ENCODE measurements around the gene KLC1.

The KLC1 gene

DNA sequence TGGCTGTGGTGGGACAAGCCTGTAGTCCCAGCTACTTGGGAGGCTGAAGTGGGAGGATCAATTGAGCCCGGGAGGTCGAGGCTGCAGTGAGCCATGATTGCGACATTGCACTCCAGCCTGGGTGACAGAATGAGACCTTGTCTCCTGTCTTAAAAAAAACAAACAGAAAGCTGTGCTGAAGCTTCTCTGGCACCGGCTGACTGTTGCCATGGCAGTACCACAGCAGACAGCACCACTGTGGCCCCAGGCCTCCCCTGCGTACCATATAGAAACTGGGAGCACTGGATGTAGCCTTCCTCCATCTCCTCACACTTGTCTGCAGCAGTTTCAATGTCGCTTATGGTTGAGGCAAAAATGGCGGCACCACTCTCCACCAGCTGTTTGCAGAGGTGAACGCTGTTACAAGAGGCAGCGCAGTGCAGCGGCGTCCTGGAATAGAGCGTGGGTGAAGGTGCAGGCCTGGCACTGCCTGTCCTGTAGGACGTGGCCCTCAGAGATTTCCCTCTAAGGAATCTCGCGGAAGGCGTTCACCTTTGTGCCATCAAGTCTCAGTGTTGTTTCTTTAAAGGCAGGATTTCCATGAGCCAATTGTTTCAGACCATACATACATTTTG is 108.5 kb downstream of the KLC1 start:
- DNase-seq = no peak

- no peak for DNase-seq
Measured at GRCh38 chr14:103738166-103738565, 109.2 kb downstream of the KLC1 start.

GRCh38 chr14:103738701-103739451 is 109.9 kb downstream of the KLC1 start:
- DNase-seq = no peak

DNA sequence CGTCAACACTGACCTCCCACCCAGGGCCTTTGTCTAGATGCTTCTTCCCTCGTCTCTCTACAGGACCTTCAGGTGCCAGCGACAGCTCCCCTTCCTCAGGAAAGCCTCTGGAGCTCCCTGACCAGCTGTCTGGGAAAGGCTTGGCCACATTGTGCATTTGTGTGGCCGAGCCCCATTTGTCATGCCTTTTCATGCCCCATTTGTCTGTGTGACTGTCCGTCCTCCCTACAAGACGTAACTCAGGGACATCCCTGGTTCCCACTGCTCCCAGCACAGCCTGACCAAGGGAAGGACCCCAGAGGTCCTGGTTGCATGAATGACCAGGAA is 110.4 kb downstream of the KLC1 start:
- no peak for DNase-seq

DNA sequence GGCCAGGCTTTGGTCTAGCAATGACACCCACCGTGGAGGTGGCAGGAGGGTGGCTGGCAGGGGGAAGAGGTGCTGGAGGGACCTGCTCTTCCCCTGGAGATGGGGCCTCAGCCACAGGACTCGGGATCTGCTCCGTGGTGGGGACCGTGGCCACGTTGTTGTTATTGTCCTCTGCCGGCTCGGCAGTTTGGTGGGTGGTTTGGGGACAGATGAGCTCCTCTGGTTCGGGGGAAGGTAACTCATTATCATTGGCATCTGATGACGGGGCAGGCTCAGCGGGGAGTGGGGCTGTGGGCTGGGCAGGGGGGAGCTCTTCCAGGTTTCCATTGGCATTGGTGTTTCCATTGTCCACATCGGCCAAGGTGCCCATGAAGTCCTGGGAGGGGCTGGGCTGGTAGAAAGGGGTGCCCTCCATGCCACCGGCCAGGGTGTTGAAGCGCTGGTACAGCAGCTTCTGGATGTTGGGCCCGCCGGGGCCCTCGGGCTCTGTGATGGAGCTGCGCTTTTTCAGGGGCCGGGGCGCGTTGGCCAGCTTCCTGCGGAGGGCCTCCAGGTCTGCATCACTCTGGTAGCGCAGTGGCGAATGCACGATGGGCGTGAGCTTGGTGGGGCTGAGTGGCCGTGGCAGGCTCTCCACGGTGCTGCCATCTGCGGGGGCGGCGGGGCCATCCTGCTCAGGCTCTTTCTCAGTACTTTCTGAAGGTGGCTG is 110.9 kb downstream of the KLC1 start:
- no peak for DNase-seq

DNA sequence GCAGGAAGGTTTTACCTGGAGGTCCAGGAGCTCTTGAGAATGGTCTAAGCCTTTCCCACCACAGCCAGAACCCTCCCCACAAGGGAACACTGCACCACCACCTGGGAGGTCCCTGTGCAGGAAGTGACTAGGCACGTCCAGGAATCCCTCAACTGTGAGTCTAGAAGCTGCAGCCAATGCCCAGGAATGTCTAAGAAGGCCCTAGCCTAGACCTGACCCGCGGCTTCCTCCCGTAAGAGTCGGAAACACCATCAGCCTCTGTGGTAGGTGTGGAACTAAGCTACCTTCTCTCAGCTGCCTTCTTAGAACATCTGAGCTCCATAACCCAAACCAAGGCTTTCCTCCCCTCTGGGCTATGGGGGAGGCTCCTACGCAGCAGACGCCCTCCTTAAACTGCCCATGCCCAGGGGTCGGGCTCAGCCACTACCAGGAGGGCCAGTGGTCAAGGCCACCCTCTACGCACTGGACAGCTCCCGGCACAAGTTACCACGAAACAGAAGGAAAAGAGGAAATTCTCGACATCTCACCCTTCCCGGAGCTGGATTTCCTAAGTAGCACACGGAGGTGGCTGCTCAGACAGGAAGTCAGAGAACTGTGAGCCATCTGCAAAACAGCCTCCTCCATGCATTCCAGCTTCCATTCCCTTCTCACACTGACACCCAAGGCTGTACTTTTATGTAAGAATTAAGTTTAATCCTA is 112.1 kb downstream of the KLC1 start:
- no peak for DNase-seq

GRCh38 chr14:103741876-103742275 is 112.9 kb downstream of the KLC1 start:
- DNase-seq = no peak

GRCh38 chr14:103742499-103743255 is 113.7 kb downstream of the KLC1 start:
- DNase-seq = no peak

GRCh38 chr14:103743691-103744090 is 114.7 kb downstream of the KLC1 start:
- no peak for DNase-seq

GRCh38 chr14:103744621-103745395 is 115.8 kb downstream of the KLC1 start:
- DNase-seq = no peak

- no peak for DNase-seq
Measured at GRCh38 chr14:103745424-103745823, 116.4 kb downstream of the KLC1 start.

DNA sequence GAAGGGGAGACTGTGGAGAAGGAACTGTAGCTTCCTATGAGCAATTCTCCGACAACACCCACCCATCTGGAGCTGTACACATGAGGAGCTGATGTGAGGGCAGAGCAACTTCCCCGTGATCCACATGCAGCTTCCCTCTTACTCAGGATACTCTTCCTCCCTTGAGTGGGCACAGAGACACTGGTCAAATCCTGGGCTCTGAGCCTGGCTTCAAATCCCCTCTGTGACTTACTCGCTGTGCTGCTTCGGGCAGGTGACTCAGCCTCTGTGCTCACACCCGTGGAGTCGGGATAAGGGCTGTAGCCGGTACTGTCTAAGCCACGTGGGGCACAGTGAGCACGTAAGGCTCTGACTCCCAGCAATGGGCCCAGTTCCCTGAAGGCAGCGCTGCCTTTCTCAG is 117.7 kb downstream of the KLC1 start:
- DNase-seq = no peak

DNA sequence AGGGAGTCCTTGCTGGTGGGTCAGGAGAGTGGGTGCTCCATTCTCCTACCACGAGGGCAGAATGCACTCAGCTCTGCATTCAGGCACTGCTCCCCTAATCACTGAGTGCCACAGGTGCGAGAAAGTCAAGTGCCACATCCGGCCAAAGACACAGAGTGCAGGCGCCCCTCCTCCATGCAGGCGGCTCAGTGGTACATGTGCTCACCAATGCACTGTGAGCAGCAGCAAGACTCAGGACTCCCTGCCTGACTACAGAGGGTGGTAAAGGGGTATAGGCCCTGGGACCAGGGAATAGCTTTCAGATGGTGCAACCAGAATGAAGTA is 119.5 kb downstream of the KLC1 start:
- DNase-seq = peak; percentile 49

- no peak for DNase-seq
Measured at GRCh38 chr14:103749452-103749851, 120.4 kb downstream of the KLC1 start.

DNA sequence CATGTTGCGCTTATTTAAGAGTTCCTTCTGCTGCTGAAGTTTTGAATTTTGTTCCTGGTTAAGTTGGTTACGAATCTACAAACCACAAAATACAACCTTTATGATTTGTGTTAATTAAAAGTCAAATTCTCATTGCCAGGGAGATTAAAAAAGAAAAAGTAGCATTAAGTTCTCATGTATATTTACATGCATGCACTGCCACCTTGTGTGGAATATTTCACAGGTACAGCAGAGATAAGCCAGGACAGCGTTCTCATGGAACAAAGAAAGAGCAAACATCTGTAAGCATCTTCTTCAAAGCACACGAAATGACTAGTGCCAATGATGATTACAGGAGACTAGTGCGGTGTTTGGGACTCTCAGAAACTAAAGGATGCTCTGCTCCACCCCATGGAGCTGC is 120.8 kb downstream of the KLC1 start:
- no peak for DNase-seq

Data from NCI-H510A treated with DMSO at 0.1 percent for 48 hours (cell line).